HG03457 (cell line): ENCODE measurements around the gene DLX1.
"Not testable (repeated sequence)": the region's sequence is repeated elsewhere in the genome, so short reads cannot be mapped to it uniquely, and the experiment has no call there.

ENCODE experiments used
- ATAC-seq: cut with Tn5 transposase; IDR thresholded peaks from one replicate; pipeline ENCODE4 v1.9.1; 2021; ENCODE audit warnings: moderate number of reproducible peaks; ENCODE audit not compliant: unreplicated experiment

Gene DLX1

GRCh38 chr2:172109256-172109987 is 24.1 kb downstream of the DLX1 start:
- no peak for ATAC-seq

GRCh38 chr2:172109988-172110811 is 24.9 kb downstream of the DLX1 start:
- no peak for ATAC-seq

- ATAC-seq = no peak
Measured at GRCh38 chr2:172113617-172114016, 28.3 kb downstream of the DLX1 start.

GRCh38 chr2:172114176-172114575 is 28.9 kb downstream of the DLX1 start:
- not testable (repeated sequence) for ATAC-seq

GRCh38 chr2:172114579-172114978 is 29.3 kb downstream of the DLX1 start:
- ATAC-seq = no peak

GRCh38 chr2:172116107-172116506 is 30.8 kb downstream of the DLX1 start:
- no peak for ATAC-seq

GRCh38 chr2:172119089-172119488 is 33.8 kb downstream of the DLX1 start:
- ATAC-seq = no peak

GRCh38 chr2:172120118-172120517 is 34.8 kb downstream of the DLX1 start:
- no peak for ATAC-seq

- ATAC-seq = no peak
Measured at GRCh38 chr2:172128484-172128883, 43.2 kb downstream of the DLX1 start.

- ATAC-seq = no peak
Measured at GRCh38 chr2:172129404-172129803, 44.1 kb downstream of the DLX1 start.

- no peak for ATAC-seq
Measured at GRCh38 chr2:172131713-172132555, 46.6 kb downstream of the DLX1 start.

GRCh38 chr2:172134270-172134669 is 49.0 kb downstream of the DLX1 start:
- no peak for ATAC-seq

- ATAC-seq = no peak
Measured at GRCh38 chr2:172135446-172135845, 50.1 kb downstream of the DLX1 start.

- ATAC-seq = no peak
Measured at GRCh38 chr2:172137109-172137508, 51.8 kb downstream of the DLX1 start.

- ATAC-seq = no peak
Measured at GRCh38 chr2:172137943-172138342, 52.6 kb downstream of the DLX1 start.

- not testable (repeated sequence) for ATAC-seq
Measured at GRCh38 chr2:172138727-172139126, 53.4 kb downstream of the DLX1 start.
